ENCODE measurements around the gene LRRC59. TPM values are rescaled to one million over a fixed set of nuclear protein-coding genes. Genes with fewer than 3 reads are reported as not detected.

The LRRC59 gene
- total and polyA plus RNA-seq, 3 donors from 2014 or later: 56.0 to 74.4 (median 62.2) TPM

- DNase-seq: no peak
- Histone ChIP-seq H3K4me1 (peaks cover 21% of the 10 kb centered on the region), H3K9me3 (no peaks in the 10 kb centered on the region), H3K27me3 (no peaks in the 10 kb centered on the region), H3K36me3 (ENCODE audit: low read depth, missing control alignments) (no peaks in the 10 kb centered on the region), H3K4me3 (no peak overlapping the region), H3K27ac (no peak overlapping the region)
- 71 to 100% methylated on average over 1 of the region's 1 CpG for WGBS, 2 donors
- intact Hi-C loops (cut with DNase I; ENCODE audit: low total_unique reads): no loop called here
- no peak for TF ChIP-seq CTCF (IDR thresholded peaks at IDR 0.05)
- no peak for TF ChIP-seq POLR2A (IDR thresholded peaks at IDR 0.05)
These were observed 29.9 kb downstream of the LRRC59 start for GRCh38 chr17:50367401-50367800.

- peaks cover 14% of the 10 kb centered on the region for H3K4me1 ChIP-seq
- no peaks in the 10 kb centered on the region for H3K36me3 ChIP-seq (ENCODE audit: low read depth, missing control alignments)
- no peak overlapping the region for H3K27ac ChIP-seq
- WGBS, 2 donors: 84 to 93% methylated on average over 12 to 14 of the region's 14 CpGs
- H3K9me3 ChIP-seq: no peaks in the 10 kb centered on the region
- no peaks in the 10 kb centered on the region for H3K27me3 ChIP-seq
- intact Hi-C loops (cut with DNase I; ENCODE audit: low total_unique reads): no loop called here
- TF ChIP-seq POLR2A (IDR thresholded peaks at IDR 0.05) (no peak), CTCF (IDR thresholded peaks at IDR 0.05) (no peak)
- H3K4me3 ChIP-seq: no peak overlapping the region
- DNase-seq: no peak
These were observed 31.5 kb downstream of the LRRC59 start for GRCh38 chr17:50365649-50366393.

GRCh38 chr17:50365165-50365564, 32.2 kb downstream of the LRRC59 start:
- Histone ChIP-seq H3K27me3 (no peaks in the 10 kb centered on the region), H3K4me1 (peaks cover 16% of the 10 kb centered on the region), H3K4me3 (no peak overlapping the region), H3K27ac (no peak overlapping the region), H3K36me3 (ENCODE audit: low read depth, missing control alignments) (no peaks in the 10 kb centered on the region), H3K9me3 (no peaks in the 10 kb centered on the region)
- 65% methylated on average over 2 of the region's 2 CpGs; no CpG with 5 or more reads in 1 of the 2 donors for WGBS, 2 donors
- no peak for DNase-seq
- intact Hi-C loops (cut with DNase I; ENCODE audit: low total_unique reads): no loop called here
- no peak for TF ChIP-seq CTCF (IDR thresholded peaks at IDR 0.05)
- TF ChIP-seq POLR2A (IDR thresholded peaks at IDR 0.05): no peak

GRCh38 chr17:50364715-50365114, 32.6 kb downstream of the LRRC59 start:
- WGBS, 2 donors: 83 to 100% methylated on average over 1 to 9 of the region's 9 CpGs
- H3K9me3 ChIP-seq: no peaks in the 10 kb centered on the region
- intact Hi-C loops (cut with DNase I; ENCODE audit: low total_unique reads): no loop called here
- DNase-seq: no peak
- no peak overlapping the region for H3K27ac ChIP-seq
- H3K36me3 ChIP-seq (ENCODE audit: low read depth, missing control alignments): no peaks in the 10 kb centered on the region
- no peak for TF ChIP-seq POLR2A (IDR thresholded peaks at IDR 0.05)
- no peak for TF ChIP-seq CTCF (IDR thresholded peaks at IDR 0.05)
- no peak overlapping the region for H3K4me3 ChIP-seq
- peaks cover 20% of the 10 kb centered on the region for H3K4me1 ChIP-seq
- H3K27me3 ChIP-seq: no peaks in the 10 kb centered on the region

GRCh38 chr17:50364061-50364458, 33.3 kb downstream of the LRRC59 start:
- 60 to 72% methylated on average over 2 to 4 of the region's 4 CpGs for WGBS, 2 donors
- no peak overlapping the region for H3K27ac ChIP-seq
- H3K4me1 ChIP-seq: peaks cover 27% of the 10 kb centered on the region
- TF ChIP-seq POLR2A (IDR thresholded peaks at IDR 0.05) (no peak), CTCF (IDR thresholded peaks at IDR 0.05) (no peak)
- H3K27me3 ChIP-seq: no peaks in the 10 kb centered on the region
- H3K4me3 ChIP-seq: no peak overlapping the region
- intact Hi-C loops (cut with DNase I; ENCODE audit: low total_unique reads): no loop called here
- no peaks in the 10 kb centered on the region for H3K36me3 ChIP-seq (ENCODE audit: low read depth, missing control alignments)
- H3K9me3 ChIP-seq: no peaks in the 10 kb centered on the region
- no peak for DNase-seq
